Epithelial cell of esophagus (primary cell): ENCODE data around the gene FBXL12.

ENCODE experiments used
- DNase-seq: peaks from one replicate; pipeline ENCODE4 v3.0.0; 2010; ENCODE audit warnings: low read depth
- H3K4me3 ChIP-seq: 2 replicates; pipeline ENCODE4 v1.5.1; 2011; ENCODE audit warnings: mild to moderate bottlenecking, low read length, control low read depth
- CTCF ChIP-seq: IDR thresholded peaks from 2 replicates; pipeline ENCODE4 v1.5.1; 2011; ENCODE audit warnings: low read depth, mild to moderate bottlenecking, low read length, control low read depth, inconsistent platforms; ENCODE audit not compliant: insufficient read depth; ENCODE audit errors: missing control alignments

The FBXL12 gene

GRCh38 chr19:9782338-9782737 lies 36.5 kb downstream of the FBXL12 start:
- no peak overlapping the region for H3K4me3 ChIP-seq
- no peak for TF ChIP-seq CTCF
- no peak for DNase-seq

GRCh38 chr19:9768175-9769112 lies 50.4 kb downstream of the FBXL12 start, which contains the start of gene ZNF846:
Gene ZNF846 (minus strand): TSS chr19:9768738. CDS start chr19:9764950, 3,788 bp downstream.
- no peak for TF ChIP-seq CTCF

More at GRCh38 chr19:9768175-9769112, 50.4 kb downstream of the FBXL12 start, which contains the start of gene ZNF846:
- DNase-seq, result peak; percentile 97
- H3K4me3 ChIP-seq, result peak within 1 kb of the TSS; percentile 90
